ENCODE data around the gene SPATA13. TPM values are rescaled to one million over a fixed set of nuclear protein-coding genes. Genes with fewer than 3 reads are reported as not detected.
"Not testable (repeated sequence)": the region's sequence is repeated elsewhere in the genome, so short reads cannot be mapped to it uniquely, and the experiment has no call there.

The SPATA13 gene
- total RNA-seq, 3 donors from 2014 or later: 6.6 to 84.7 (median 58.7) TPM

GRCh38 chr13:24212674-24213073, 52.2 kb downstream of the SPATA13 start:
- Histone ChIP-seq H3K36me3 (no peaks in the 10 kb centered on the region), H3K27me3 (no peaks in the 10 kb centered on the region), H3K9me3 (no peaks in the 10 kb centered on the region), H3K4me3 (no peak overlapping the region), H3K27ac (peak overlapping the region; percentile 36 to 74), H3K4me1 (no peaks in the 10 kb centered on the region)
- TF ChIP-seq POLR2AphosphoS5 (IDR thresholded peaks at IDR 0.05): peak in 1 of 3 donors; percentile 30
- no peak for TF ChIP-seq POLR2A (IDR thresholded peaks at IDR 0.05)
- peak in 1 of 2 donors; percentile 32 for DNase-seq (ENCODE audit: low spot score in 2 of 2)
- intact Hi-C loops (cut with DNase I; ENCODE audit: low total_unique reads): loop anchor here (10.0 kb wide), 1 partner anchor 188 kb away; no protein-coding TSS in a partner anchor

GRCh38 chr13:24213932-24214331, 53.4 kb downstream of the SPATA13 start:
- Histone ChIP-seq H3K36me3 (no peaks in the 10 kb centered on the region), H3K4me1 (no peaks in the 10 kb centered on the region), H3K27ac (no peak overlapping the region), H3K9me3 (no peaks in the 10 kb centered on the region), H3K27me3 (no peaks in the 10 kb centered on the region), H3K4me3 (no peak overlapping the region)
- no peak for TF ChIP-seq POLR2A (IDR thresholded peaks at IDR 0.05)
- intact Hi-C loops (cut with DNase I; ENCODE audit: low total_unique reads): loop anchor here (10.0 kb wide), 1 partner anchor 189 kb away; no protein-coding TSS in a partner anchor
- no peak for DNase-seq (ENCODE audit: low spot score in 2 of 2)

GRCh38 chr13:24214528-24214927, 54.0 kb downstream of the SPATA13 start:
- Histone ChIP-seq H3K36me3 (no peaks in the 10 kb centered on the region), H3K4me1 (no peaks in the 10 kb centered on the region), H3K4me3 (no peak overlapping the region), H3K9me3 (no peaks in the 10 kb centered on the region), H3K27me3 (no peaks in the 10 kb centered on the region), H3K27ac (no peak overlapping the region)
- intact Hi-C loops (cut with DNase I; ENCODE audit: low total_unique reads): loop anchor here (10.0 kb wide), 1 partner anchor 190 kb away; no protein-coding TSS in a partner anchor
- TF ChIP-seq POLR2A (IDR thresholded peaks at IDR 0.05) (no peak), CTCF (IDR thresholded peaks at IDR 0.05) (no peak), POLR2AphosphoS5 (IDR thresholded peaks at IDR 0.05) (no peak)
- DNase-seq (ENCODE audit: low spot score in 2 of 2): no peak

GRCh38 chr13:24215126-24215525, 54.6 kb downstream of the SPATA13 start:
- no peak for TF ChIP-seq CTCF (IDR thresholded peaks at IDR 0.05)
- TF ChIP-seq POLR2A (IDR thresholded peaks at IDR 0.05): no peak
- Histone ChIP-seq H3K4me1 (no peaks in the 10 kb centered on the region), H3K27me3 (no peaks in the 10 kb centered on the region), H3K9me3 (no peaks in the 10 kb centered on the region), H3K36me3 (no peaks in the 10 kb centered on the region), H3K4me3 (no peak overlapping the region), H3K27ac (peak overlapping the region in 1 of 2 donors; percentile 69)
- DNase-seq (ENCODE audit: low spot score in 2 of 2): no peak
- intact Hi-C loops (cut with DNase I; ENCODE audit: low total_unique reads): loop anchor here (10.0 kb wide), 1 partner anchor 190 kb away; no protein-coding TSS in a partner anchor

GRCh38 chr13:24215732-24216131, 55.2 kb downstream of the SPATA13 start:
- Histone ChIP-seq H3K4me1 (no peaks in the 10 kb centered on the region), H3K27me3 (no peaks in the 10 kb centered on the region), H3K27ac (peak overlapping the region; percentile 69 to 81), H3K36me3 (no peaks in the 10 kb centered on the region), H3K4me3 (no peak overlapping the region), H3K9me3 (no peaks in the 10 kb centered on the region)
- intact Hi-C loops (cut with DNase I; ENCODE audit: low total_unique reads): loop anchor here (10.0 kb wide), 1 partner anchor 191 kb away; no protein-coding TSS in a partner anchor
- DNase-seq (ENCODE audit: low spot score in 2 of 2): peak; percentile 60 to 62
- TF ChIP-seq CTCF (IDR thresholded peaks at IDR 0.05) (no peak), POLR2AphosphoS5 (IDR thresholded peaks at IDR 0.05) (peak in 2 of 3 donors; percentile 35 to 56), POLR2A (IDR thresholded peaks at IDR 0.05) (no peak)

GRCh38 chr13:24216176-24216575, 55.7 kb downstream of the SPATA13 start:
- Histone ChIP-seq H3K9me3 (no peaks in the 10 kb centered on the region), H3K36me3 (no peaks in the 10 kb centered on the region), H3K27me3 (no peaks in the 10 kb centered on the region), H3K4me3 (no peak overlapping the region), H3K27ac (peak overlapping the region; percentile 69 to 81), H3K4me1 (no peaks in the 10 kb centered on the region)
- intact Hi-C loops (cut with DNase I; ENCODE audit: low total_unique reads): loop anchor here (10.0 kb wide), 1 partner anchor 191 kb away; no protein-coding TSS in a partner anchor
- TF ChIP-seq POLR2A (IDR thresholded peaks at IDR 0.05) (no peak), CTCF (IDR thresholded peaks at IDR 0.05) (no peak), POLR2AphosphoS5 (IDR thresholded peaks at IDR 0.05) (no peak)
- no peak for DNase-seq (ENCODE audit: low spot score in 2 of 2)

GRCh38 chr13:24216779-24217178, 56.3 kb downstream of the SPATA13 start:
- H3K36me3 ChIP-seq; H3K27me3 ChIP-seq; H3K4me3 ChIP-seq; H3K4me1 ChIP-seq; H3K9me3 ChIP-seq; DNase-seq (ENCODE audit: low spot score in 2 of 2): not testable (repeated sequence)
- intact Hi-C loops (cut with DNase I; ENCODE audit: low total_unique reads): loop anchor here (10.0 kb wide), 1 partner anchor 192 kb away; no protein-coding TSS in a partner anchor
- peak overlapping the region; percentile 69 to 81 for H3K27ac ChIP-seq
